ENCODE results near the gene LIFR.
"Not testable (repeated sequence)": the region's sequence is repeated elsewhere in the genome, so short reads cannot be mapped to it uniquely, and the experiment has no call there.

Gene LIFR

GRCh38 chr5:38548064-38548759 is 8.2 kb downstream of the LIFR start:
- no peak for DNase-seq

- DNase-seq: no peak
Observed at GRCh38 chr5:38547257-38547656, 9.2 kb downstream of the LIFR start.

- DNase-seq: no peak
Observed at GRCh38 chr5:38546691-38547146, 9.7 kb downstream of the LIFR start.

- no peak for DNase-seq
Observed at GRCh38 chr5:38543886-38544285, 12.6 kb downstream of the LIFR start.

- DNase-seq: no peak
Observed at GRCh38 chr5:38543074-38543473, 13.4 kb downstream of the LIFR start.

GRCh38 chr5:38541174-38541725 is 15.2 kb downstream of the LIFR start:
- no peak for DNase-seq

DNA sequence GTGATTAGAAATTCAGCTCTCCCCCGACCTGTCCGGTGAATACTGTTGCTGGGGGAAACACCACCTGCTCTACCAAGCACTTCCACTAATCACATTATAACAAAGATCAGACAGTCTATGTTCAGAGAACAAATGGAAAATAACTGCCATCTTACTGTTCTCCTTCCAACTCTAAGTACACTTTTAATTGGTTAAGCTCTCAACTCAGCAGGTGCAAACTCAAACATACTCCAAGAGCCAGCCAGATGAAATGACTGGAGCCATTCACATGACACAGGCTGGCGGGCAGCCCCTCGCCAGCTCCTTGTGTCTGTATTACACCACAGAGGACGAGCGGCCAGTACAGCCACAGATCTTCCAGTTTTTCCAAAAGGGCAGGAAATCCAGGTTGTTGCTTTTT is 16.1 kb downstream of the LIFR start:
- no peak for DNase-seq

DNA sequence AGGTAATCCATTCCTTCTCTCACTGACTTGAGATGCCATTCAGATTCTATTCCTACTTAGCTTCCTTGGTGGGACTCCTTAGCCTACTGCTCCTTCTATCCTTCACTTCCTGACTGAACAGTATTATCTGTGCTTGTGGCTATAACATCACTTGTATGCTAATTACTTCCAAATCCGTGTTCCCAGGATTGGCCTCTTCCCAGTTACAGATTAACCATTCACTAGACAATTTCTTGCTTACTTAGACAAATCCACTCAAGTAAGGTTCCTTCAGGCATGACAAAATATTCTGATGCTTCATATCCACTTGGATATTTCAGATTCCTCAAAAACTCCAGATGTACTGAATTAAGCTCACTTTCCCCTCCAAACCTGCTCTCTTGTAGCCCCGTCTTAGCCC is 18.3 kb downstream of the LIFR start:
- DNase-seq: no peak

GRCh38 chr5:38537505-38537904 is 18.9 kb downstream of the LIFR start:
- no peak for DNase-seq

GRCh38 chr5:38536968-38537367 is 19.5 kb downstream of the LIFR start:
- DNase-seq: no peak

DNA sequence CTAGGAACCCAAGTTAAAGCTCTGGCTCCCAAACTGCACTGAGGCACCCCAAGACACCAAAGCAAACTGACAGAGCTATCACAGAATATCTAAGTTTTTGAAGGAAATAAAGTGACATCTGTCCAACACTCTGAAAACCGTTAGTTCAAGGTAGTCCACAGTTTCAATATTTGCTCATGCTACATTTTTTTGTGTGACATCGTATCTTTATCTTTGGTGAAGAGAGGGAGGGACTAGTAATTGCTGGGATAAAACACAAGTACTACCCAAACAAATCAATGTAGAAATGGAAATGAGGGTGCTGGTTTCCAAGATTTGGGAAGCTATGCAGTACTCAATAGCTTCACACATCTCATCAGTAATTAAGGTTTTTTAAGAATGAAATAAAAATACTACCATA is 20.6 kb downstream of the LIFR start:
- no peak for DNase-seq

GRCh38 chr5:38535248-38535750 is 21.1 kb downstream of the LIFR start:
- no peak for DNase-seq

DNA sequence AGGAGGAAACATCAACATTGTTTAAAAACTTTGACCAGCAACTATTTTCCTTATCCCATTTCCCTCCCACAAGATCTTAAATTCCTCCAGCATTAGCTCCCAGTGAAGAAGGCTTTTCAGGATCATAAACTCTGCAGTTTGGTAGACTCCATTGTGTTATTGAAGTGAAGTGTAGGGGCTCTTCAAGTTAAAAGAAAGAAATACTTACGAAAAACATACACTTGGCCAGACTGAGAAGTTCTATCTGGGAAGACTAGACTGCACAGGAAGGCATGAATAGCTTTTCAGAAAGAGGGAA is 22.3 kb downstream of the LIFR start:
- DNase-seq: no peak

- DNase-seq: no peak
Observed at GRCh38 chr5:38533286-38534155, 22.9 kb downstream of the LIFR start.

GRCh38 chr5:38532165-38532669 is 24.2 kb downstream of the LIFR start:
- no peak for DNase-seq

DNA sequence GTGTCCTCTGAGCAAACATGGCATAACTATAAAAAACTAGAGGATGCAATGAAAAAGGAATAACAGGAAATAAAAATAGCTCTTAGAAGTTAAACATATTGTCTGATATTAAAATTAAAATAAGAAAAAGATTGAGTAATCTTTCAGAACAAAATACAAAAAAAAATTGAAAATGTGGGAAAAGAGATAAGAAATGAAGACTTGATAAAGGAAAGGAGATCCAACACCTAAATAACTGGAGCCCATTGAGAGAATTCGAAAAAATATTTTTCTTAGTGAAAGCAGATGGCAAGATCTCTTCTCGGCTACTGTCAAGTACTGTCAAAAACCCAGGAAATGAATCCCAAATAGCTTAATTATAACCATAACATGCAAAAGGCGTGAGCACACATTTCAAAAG is 24.9 kb downstream of the LIFR start:
- no peak for DNase-seq

DNA sequence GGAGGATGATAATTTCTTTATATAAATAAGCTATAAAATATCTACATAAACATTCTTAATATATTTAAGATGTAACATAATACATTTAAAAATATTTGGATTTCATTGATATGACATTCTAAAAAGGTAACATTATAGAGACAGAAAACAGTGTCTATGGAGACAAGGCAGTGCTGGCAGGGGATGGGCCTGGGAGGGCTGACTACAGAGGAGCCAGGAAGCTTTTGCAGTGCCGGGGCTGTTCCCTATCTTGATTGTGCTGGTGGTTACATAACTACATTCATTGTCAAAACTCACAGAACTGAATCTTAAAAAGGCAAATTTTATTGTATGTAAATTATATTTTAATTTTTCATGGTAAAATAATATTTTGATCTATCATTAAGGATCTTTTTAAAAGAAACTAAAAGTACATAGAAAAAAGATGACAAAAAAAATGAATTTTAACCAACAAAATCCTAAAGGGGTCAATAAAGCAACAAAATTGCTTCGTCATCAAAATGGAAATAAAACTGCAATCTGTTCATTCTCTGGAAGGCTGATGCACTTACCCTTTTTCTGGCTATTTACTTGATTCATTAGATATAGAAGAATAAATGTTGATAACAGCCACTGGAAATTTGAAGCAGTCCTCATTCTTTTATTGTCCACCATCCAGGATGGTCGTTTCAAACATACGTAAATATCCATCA is 26.3 kb downstream of the LIFR start:
- no peak for DNase-seq

GRCh38 chr5:38528162-38528703 is 28.2 kb downstream of the LIFR start:
- no peak for DNase-seq

DNA sequence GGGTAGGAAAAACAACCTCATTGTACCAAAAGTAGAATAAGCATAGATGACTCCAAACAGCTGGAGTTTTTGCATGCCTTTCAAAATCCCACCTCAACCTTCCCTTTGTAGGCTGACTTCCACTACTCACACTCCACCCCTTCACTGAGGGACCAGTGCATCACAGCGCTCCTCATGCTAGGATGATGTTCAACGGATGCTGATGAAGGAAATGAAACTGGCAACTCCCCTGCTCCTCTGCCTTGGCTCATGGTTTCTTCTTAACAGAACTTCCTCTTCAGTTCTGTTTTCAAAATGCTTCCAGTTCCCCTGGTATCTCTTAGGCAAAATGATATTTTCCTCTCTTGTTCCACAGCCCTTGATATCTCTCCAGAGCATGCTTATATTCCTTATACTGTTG is 29.0 kb downstream of the LIFR start:
- DNase-seq: no peak

- DNase-seq: no peak
Observed at GRCh38 chr5:38524022-38524421, 32.4 kb downstream of the LIFR start.

DNA sequence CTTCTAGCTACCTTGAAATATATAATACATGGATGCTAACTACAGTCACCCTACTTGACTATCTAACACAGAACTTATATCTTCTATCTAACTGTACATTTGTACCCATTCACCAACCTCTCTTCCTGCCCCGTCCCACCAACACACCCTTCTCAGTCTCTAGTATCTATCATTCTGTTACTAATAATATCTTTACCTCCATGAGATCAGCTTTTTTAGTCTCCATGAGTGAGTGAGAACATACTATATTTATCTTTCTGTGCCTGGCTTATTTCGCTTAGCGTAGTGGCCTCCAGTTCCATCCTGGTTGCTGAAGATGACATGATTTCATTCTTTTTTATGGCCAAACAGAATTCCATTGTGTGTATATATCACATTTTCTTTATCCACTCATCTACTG is 37.0 kb downstream of the LIFR start:
- DNase-seq: no peak

DNA sequence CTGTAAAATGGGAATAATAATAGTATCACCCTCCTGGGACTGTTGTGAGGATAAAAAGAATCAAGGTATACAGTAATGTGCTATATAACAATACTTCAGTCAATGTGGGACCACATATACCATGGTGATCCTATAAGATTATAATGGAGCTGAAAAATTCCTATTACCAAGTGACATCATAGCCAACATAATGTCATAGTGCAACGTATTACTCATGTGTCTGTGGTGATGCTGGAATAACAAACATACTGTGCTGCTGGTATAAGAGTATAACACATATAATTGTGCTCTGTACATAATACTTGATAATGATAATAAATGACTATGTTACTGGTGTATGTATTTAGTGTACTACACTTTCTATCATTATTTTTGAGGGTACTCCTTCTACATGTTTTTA is 38.1 kb downstream of the LIFR start:
- DNase-seq: no peak

DNA sequence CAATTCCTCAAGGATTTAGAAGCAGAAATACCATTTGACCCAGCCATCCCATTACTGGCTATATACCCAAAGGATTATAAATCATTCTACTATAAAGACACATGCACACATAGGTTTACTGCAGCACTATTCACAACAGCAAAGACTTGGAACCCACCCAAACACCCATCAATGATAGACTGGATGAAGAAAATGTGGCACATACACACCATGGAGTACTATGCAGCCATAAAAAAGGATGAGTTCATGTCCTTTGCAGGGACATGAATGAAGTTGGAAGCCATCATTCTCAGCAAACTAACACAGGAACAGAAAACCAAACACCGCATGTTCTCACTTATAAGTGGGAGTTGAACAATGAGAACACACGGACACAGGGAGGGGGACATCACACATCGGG is 39.8 kb downstream of the LIFR start:
- not testable (repeated sequence) for DNase-seq

Data from cortex of kidney (tissue), 1 donor.